ENCODE data around the gene ADAMTS13. TPM values are rescaled to one million over a fixed set of nuclear protein-coding genes. Genes with fewer than 3 reads are reported as not detected.

ADAMTS13 gene
- total RNA-seq, 1 donor from 2014 or later: 1.3 TPM

GRCh38 chr9:133401588-133401987 is 20.6 kb upstream of the ADAMTS13 start:
- Mint-ChIP-seq H3K9me3 (no peaks in the 10 kb centered on the region), H3K4me1 (peaks cover 3% of the 10 kb centered on the region), H3K27me3 (no peaks in the 10 kb centered on the region), H3K36me3 (ENCODE audit: low read depth) (peaks cover 16% of the 10 kb centered on the region), H3K4me3 (no peak overlapping the region), H3K27ac (no peak overlapping the region)
- DNase-seq: no peak
- intact Hi-C loops (cut with micrococcal nuclease): loop anchor here (5.0 kb wide), 1 partner anchor 214 kb away; no protein-coding TSS in a partner anchor

DNA sequence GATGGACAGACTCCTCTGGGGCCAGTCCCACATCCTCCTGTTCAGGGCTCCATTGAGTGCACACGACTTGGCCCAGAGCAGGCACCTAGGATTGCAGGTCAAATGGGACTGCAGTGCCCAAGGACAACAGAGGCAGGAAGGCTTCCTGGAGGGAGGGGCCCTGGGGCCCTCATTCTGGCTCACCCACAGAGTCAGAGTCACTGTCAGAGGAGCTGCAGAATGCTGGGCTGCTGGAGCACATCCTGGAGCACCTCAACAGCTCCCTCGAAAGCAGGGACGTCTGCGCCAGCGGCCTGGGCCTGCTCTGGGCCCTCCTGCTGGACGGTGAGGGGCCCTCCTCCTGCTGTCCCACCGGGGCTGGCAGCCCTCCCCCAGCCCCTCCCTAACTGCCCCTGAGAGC is 19.5 kb upstream of the ADAMTS13 start:
- no peak overlapping the region for H3K27ac Mint-ChIP-seq
- no peak overlapping the region for H3K4me3 Mint-ChIP-seq
- no peak for DNase-seq
- H3K27me3 Mint-ChIP-seq: no peaks in the 10 kb centered on the region
- intact Hi-C loops (cut with micrococcal nuclease): loop anchor here (5.0 kb wide), 1 partner anchor 215 kb away; no protein-coding TSS in a partner anchor
- H3K4me1 Mint-ChIP-seq: peaks cover 10% of the 10 kb centered on the region
- H3K9me3 Mint-ChIP-seq: no peaks in the 10 kb centered on the region
- peaks cover 25% of the 10 kb centered on the region for H3K36me3 Mint-ChIP-seq (ENCODE audit: low read depth)

- H3K36me3 Mint-ChIP-seq (ENCODE audit: low read depth): peaks cover 29% of the 10 kb centered on the region
- intact Hi-C loops (cut with micrococcal nuclease): loop anchor here (1.0 to 5.0 kb wide), 2 partner anchors 75 to 217 kb away; partner anchors contain the start of gene SLC2A6
- peak; percentile 84 for DNase-seq
- H3K27ac Mint-ChIP-seq: no peak overlapping the region
- no peak overlapping the region for H3K4me3 Mint-ChIP-seq
- no peaks in the 10 kb centered on the region for H3K9me3 Mint-ChIP-seq
- H3K27me3 Mint-ChIP-seq: no peaks in the 10 kb centered on the region
- H3K4me1 Mint-ChIP-seq: peaks cover 10% of the 10 kb centered on the region
Measured at GRCh38 chr9:133403766-133404453, 18.3 kb upstream of the ADAMTS13 start.

- Mint-ChIP-seq H3K36me3 (ENCODE audit: low read depth) (peaks cover 31% of the 10 kb centered on the region), H3K27me3 (no peaks in the 10 kb centered on the region), H3K4me3 (no peak overlapping the region), H3K27ac (no peak overlapping the region), H3K4me1 (peaks cover 10% of the 10 kb centered on the region), H3K9me3 (no peaks in the 10 kb centered on the region)
- no peak for DNase-seq
- intact Hi-C loops (cut with micrococcal nuclease): loop anchor here (1.0 to 5.0 kb wide), 2 partner anchors 75 to 217 kb away; partner anchors contain the start of gene SLC2A6
Measured at GRCh38 chr9:133404454-133405002, 17.6 kb upstream of the ADAMTS13 start.

GRCh38 chr9:133405508-133406438 is 16.4 kb upstream of the ADAMTS13 start:
- peaks cover 43% of the 10 kb centered on the region for H3K36me3 Mint-ChIP-seq (ENCODE audit: low read depth)
- H3K4me1 Mint-ChIP-seq: peaks cover 12% of the 10 kb centered on the region
- no peaks in the 10 kb centered on the region for H3K9me3 Mint-ChIP-seq
- no peak overlapping the region for H3K4me3 Mint-ChIP-seq
- H3K27ac Mint-ChIP-seq: no peak overlapping the region
- H3K27me3 Mint-ChIP-seq: no peaks in the 10 kb centered on the region
- intact Hi-C loops (cut with micrococcal nuclease): no loop called here
- no peak for DNase-seq

GRCh38 chr9:133406480-133407307 is 15.5 kb upstream of the ADAMTS13 start:
- H3K27me3 Mint-ChIP-seq: no peaks in the 10 kb centered on the region

GRCh38 chr9:133408042-133408441 is 14.1 kb upstream of the ADAMTS13 start:
- no peak for DNase-seq
- intact Hi-C loops (cut with micrococcal nuclease): no loop called here
- peaks cover 12% of the 10 kb centered on the region for H3K4me1 Mint-ChIP-seq
- no peaks in the 10 kb centered on the region for H3K9me3 Mint-ChIP-seq
- peaks cover 53% of the 10 kb centered on the region for H3K36me3 Mint-ChIP-seq (ENCODE audit: low read depth)
- no peak overlapping the region for H3K4me3 Mint-ChIP-seq
- no peaks in the 10 kb centered on the region for H3K27me3 Mint-ChIP-seq
- no peak overlapping the region for H3K27ac Mint-ChIP-seq

More at GRCh38 chr9:133406480-133407307, 15.5 kb upstream of the ADAMTS13 start:
- peaks cover 47% of the 10 kb centered on the region for H3K36me3 Mint-ChIP-seq (ENCODE audit: low read depth)
- H3K4me1 Mint-ChIP-seq: peaks cover 12% of the 10 kb centered on the region
- intact Hi-C loops (cut with micrococcal nuclease): loop anchor here (1.0 kb wide), 1 partner anchor 80 kb away; no protein-coding TSS in a partner anchor
- H3K4me3 Mint-ChIP-seq: no peak overlapping the region
- H3K9me3 Mint-ChIP-seq: no peaks in the 10 kb centered on the region
- H3K27ac Mint-ChIP-seq: peak overlapping the region; percentile 68
- DNase-seq: peak; percentile 92

GRCh38 chr9:133415170-133415569 is 7.0 kb upstream of the ADAMTS13 start:
- intact Hi-C loops (cut with micrococcal nuclease): loop anchor here (5.0 kb wide), 2 partner anchors 58 to 62 kb away; partner anchors contain the start of genes SLC2A6, SURF1 and SURF2
- Mint-ChIP-seq H3K9me3 (no peaks in the 10 kb centered on the region), H3K4me3 (no peak overlapping the region), H3K36me3 (ENCODE audit: low read depth) (peaks cover 52% of the 10 kb centered on the region), H3K27ac (no peak overlapping the region), H3K4me1 (peaks cover 34% of the 10 kb centered on the region), H3K27me3 (no peaks in the 10 kb centered on the region)
- DNase-seq: no peak

- intact Hi-C loops (cut with micrococcal nuclease): loop anchor here (1.0 to 5.0 kb wide), 4 partner anchors 42 to 82 kb away; partner anchors contain the start of genes SLC2A6, STKLD1, SURF1 and SURF2
- Mint-ChIP-seq H3K27me3 (no peaks in the 10 kb centered on the region), H3K4me1 (peaks cover 44% of the 10 kb centered on the region), H3K27ac (peak within 1 kb of the TSS; percentile 94), H3K4me3 (peak within 1 kb of the TSS; percentile 88), H3K9me3 (no peaks in the 10 kb centered on the region), H3K36me3 (ENCODE audit: low read depth) (peaks cover 38% of the 10 kb centered on the region)
- DNase-seq: peak; percentile 96
Measured at GRCh38 chr9:133417541-133418461, 4.4 kb upstream of the ADAMTS13 start, which contains the start of gene REXO4. TSS of gene REXO4 (minus strand) at chr9:133418010. CDS start at chr9:133417844, 166 bp downstream.

DNA sequence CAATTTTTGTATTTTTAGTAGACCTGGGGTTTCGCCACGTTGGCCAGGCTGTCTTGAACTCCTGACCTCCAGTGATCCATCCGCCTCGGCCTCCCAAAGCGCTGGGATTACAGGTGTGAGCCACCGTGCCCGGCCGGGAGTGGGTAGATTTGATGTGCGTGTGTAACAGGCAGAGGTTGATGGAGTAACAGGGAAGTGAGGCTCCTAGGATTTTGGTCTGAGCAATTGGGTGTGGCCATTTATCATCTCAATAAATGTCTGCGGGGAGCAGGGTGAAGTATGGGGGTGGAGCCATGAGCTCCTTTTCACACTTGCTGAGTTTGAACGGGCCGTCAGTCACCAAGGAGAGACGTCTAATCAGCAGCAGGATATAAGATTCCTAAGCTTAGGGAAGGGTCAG is 3.2 kb upstream of the ADAMTS13 start:
- Mint-ChIP-seq H3K4me3 (peak overlapping the region; percentile 88), H3K4me1 (peaks cover 43% of the 10 kb centered on the region), H3K27ac (peak overlapping the region; percentile 76), H3K9me3 (no peaks in the 10 kb centered on the region), H3K36me3 (ENCODE audit: low read depth) (peaks cover 29% of the 10 kb centered on the region), H3K27me3 (no peaks in the 10 kb centered on the region)
- DNase-seq: no peak
- intact Hi-C loops (cut with micrococcal nuclease): loop anchor here (5.0 kb wide), 2 partner anchors 58 to 62 kb away; partner anchors contain the start of genes SLC2A6, SURF1 and SURF2

- DNase-seq: no peak
- intact Hi-C loops (cut with micrococcal nuclease): loop anchor here (5.0 kb wide), 1 partner anchor 37 kb away; the partner anchor contains the start of gene CACFD1
- Mint-ChIP-seq H3K27me3 (no peaks in the 10 kb centered on the region), H3K27ac (peak overlapping the region; percentile 48), H3K4me1 (peaks cover 35% of the 10 kb centered on the region), H3K9me3 (no peaks in the 10 kb centered on the region), H3K4me3 (no peak overlapping the region), H3K36me3 (ENCODE audit: low read depth) (peaks cover 17% of the 10 kb centered on the region)
Measured at GRCh38 chr9:133420392-133420827, 1.8 kb upstream of the ADAMTS13 start.

DNA sequence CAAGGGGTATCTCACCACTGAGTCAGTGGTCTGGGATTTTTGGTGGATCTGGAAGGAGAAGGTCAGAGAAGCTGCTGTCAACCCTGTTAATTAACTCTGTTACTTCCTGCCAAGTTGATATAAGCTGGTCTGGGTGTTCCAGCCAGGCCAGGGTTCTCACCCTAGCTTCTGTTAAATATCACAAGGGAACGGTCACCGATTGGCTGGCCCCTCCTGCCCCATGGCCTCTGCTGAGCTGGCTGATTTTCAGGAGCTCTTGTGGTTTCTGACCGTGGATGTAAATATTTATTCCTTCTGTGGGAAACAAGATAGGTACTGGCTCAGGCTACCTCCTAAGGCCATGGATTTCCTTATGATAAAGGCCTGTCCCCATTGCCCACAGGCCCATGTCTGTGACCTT is 1.0 kb downstream of the ADAMTS13 start:
- no peaks in the 10 kb centered on the region for H3K9me3 Mint-ChIP-seq
- H3K36me3 Mint-ChIP-seq (ENCODE audit: low read depth): no peaks in the 10 kb centered on the region
- H3K27me3 Mint-ChIP-seq: peaks cover 18% of the 10 kb centered on the region
- DNase-seq: no peak
- no peak overlapping the region for H3K4me3 Mint-ChIP-seq
- peaks cover 24% of the 10 kb centered on the region for H3K4me1 Mint-ChIP-seq
- intact Hi-C loops (cut with micrococcal nuclease): loop anchor here (5.0 kb wide), 1 partner anchor 34 kb away; the partner anchor contains the start of gene CACFD1
- H3K27ac Mint-ChIP-seq: no peak overlapping the region
